Panc1 (cell line): Measurements from ENCODE around the gene CFAP58. TPM values are rescaled to one million over a fixed set of nuclear protein-coding genes. Genes with fewer than 3 reads are reported as not detected.
A peak's percentile ranks its signal among the peaks of the same experiment; 100 is the strongest.

Experiments
- ATAC-seq: fragments of 200-7000 bp; cut with Tn5 transposase; 2 replicates; pipeline ENCODE4 v1.9.1; 2020; ENCODE audit warnings: mild to moderate bottlenecking, moderate library complexity
- BruUV-seq: library from RNA; stranded (reverse); fragments of 400-500 nt; replicated peaks from 2 replicates; lab custom pipeline; 2021; lab: Mats Ljungman, UMichigan
- CTCF ChIA-PET: fragments of 300-600 bp; sonication (Branson Sonifier 250); formaldehyde crosslinking; loops from one replicate; lab custom pipeline; 2022; ENCODE audit warnings: antibody characterized with exemption; lab: Charles Lee
- POLR2A ChIA-PET: fragments of 300-600 bp; sonication (Branson Sonifier 250); formaldehyde crosslinking; loops from one replicate; lab custom pipeline; 2022; ENCODE audit warnings: antibody characterized with exemption; lab: Charles Lee
- DNase-seq: peaks from one replicate; pipeline ENCODE4 v3.0.0-alpha.2; 2010; ENCODE audit warnings: low read depth, low spot score
- H3K27ac ChIP-seq: 2 replicates; pipeline ENCODE4 v1.5.1; 2011; ENCODE audit warnings: mild to moderate bottlenecking, low read length, inconsistent platforms
- H3K27me3 ChIP-seq: fragments of 200-500 bp; sonication (Bioruptor generic); 2 replicates; pipeline ENCODE4 v1.6.0; 2014; ENCODE audit warnings: low read length, inconsistent platforms; ENCODE audit not compliant: control insufficient read depth, insufficient read depth
- H3K36me3 ChIP-seq: fragments of 200-500 bp; sonication (Bioruptor generic); 2 replicates; pipeline ENCODE4 v1.5.1; 2014; ENCODE audit warnings: inconsistent platforms, mild to moderate bottlenecking, low read length, moderate library complexity; ENCODE audit not compliant: control insufficient read depth, insufficient read depth
- H3K4me1 ChIP-seq: 2 replicates; pipeline ENCODE4 v1.5.1; 2011; ENCODE audit warnings: inconsistent platforms, mild to moderate bottlenecking, low read length, moderate library complexity; ENCODE audit not compliant: control insufficient read depth, insufficient read depth
- H3K4me3 ChIP-seq, 2 experiments: 2 replicates each; pipeline ENCODE4 v1.5.1; 2011 to 2012; ENCODE audit warnings: low read depth in 2 of 2, low read length in 2 of 2, mild to moderate bottlenecking in 2 of 2, inconsistent platforms in 1 of 2, moderate library complexity in 1 of 2
- H3K9me3 ChIP-seq: fragments of 200-500 bp; sonication (Bioruptor generic); 2 replicates; pipeline ENCODE4 v1.5.1; 2014; ENCODE audit warnings: low read depth, mild to moderate bottlenecking, inconsistent platforms, low read length, moderate library complexity; ENCODE audit not compliant: control insufficient read depth, insufficient read depth
- POLR2AphosphoS5 ChIP-seq: IDR thresholded peaks from 2 replicates; pipeline ENCODE4 v1.6.1; 2012; ENCODE audit warnings: mild to moderate bottlenecking, low read depth, low read length, moderate library complexity
- REST ChIP-seq, 2 experiments: IDR thresholded peaks; 2 replicates each; pipeline ENCODE4 v1.6.1; 2011 to 2012; ENCODE audit warnings: low read depth in 2 of 2, control low read depth in 1 of 2, low read length in 1 of 2, mild to moderate bottlenecking in 1 of 2, moderate library complexity in 1 of 2; ENCODE audit not compliant: insufficient read depth in 1 of 2
- SIN3A ChIP-seq: IDR thresholded peaks from 2 replicates; pipeline ENCODE4 v1.6.1; 2012; ENCODE audit warnings: low read depth, mild to moderate bottlenecking, low read length, moderate library complexity, borderline replicate concordance; ENCODE audit not compliant: insufficient read depth
- TCF7L2 ChIP-seq: IDR thresholded peaks from 2 replicates; pipeline ENCODE4 v1.6.1; 2011; ENCODE audit warnings: mild to moderate bottlenecking, low read depth, low read length, inconsistent platforms
- in situ Hi-C: cut with HindIII; loops from 2 replicates; pipeline ENCODE4 v1.10.0; 2016; ENCODE audit warnings: low sequenced_read_pairs, low pct_unique_long_range_greater_than_20kb
- intact Hi-C: fragments of 100-400 bp; cut with micrococcal nuclease; formaldehyde crosslinking; loops from one replicate; pipeline ENCODE4 v1.10.0; 2022; ENCODE audit not compliant: unreplicated experiment
- total RNA-seq: library from RNA; stranded (reverse); gene quantifications from one replicate; pipeline ENCODE4 v1.2.1, GENCODE V29; 2021; ENCODE audit not compliant: unreplicated experiment
- TF ChIP-seq, protein P1 (sequence below): fragments of 450-650 bp; IDR thresholded peaks from 2 replicates; pipeline ENCODE4 v1.5.1; 2017; ENCODE audit warnings: mild to moderate bottlenecking

CFAP58 gene
- total RNA-seq, 1 experiment from 2014 or later, result 2.0 TPM

- Histone ChIP-seq H3K4me1 (peaks cover 92% of the 10 kb centered on the region), H3K36me3 (no peaks in the 10 kb centered on the region), H3K27me3 (no peaks in the 10 kb centered on the region), H3K27ac (peak overlapping the region; percentile 60), H3K4me3 (no peak overlapping the region), H3K9me3 (no peaks in the 10 kb centered on the region)
- TF ChIP-seq TCF7L2 (no peak), SIN3A (no peak), REST (IDR thresholded peaks at IDR 0.05; ENCODE audit: insufficient read depth in 1 of 2, low read depth in 2 of 2, low read length in 1 of 2) (no peak), POLR2AphosphoS5 (no peak)
- TF ChIP-seq, protein P1, sequence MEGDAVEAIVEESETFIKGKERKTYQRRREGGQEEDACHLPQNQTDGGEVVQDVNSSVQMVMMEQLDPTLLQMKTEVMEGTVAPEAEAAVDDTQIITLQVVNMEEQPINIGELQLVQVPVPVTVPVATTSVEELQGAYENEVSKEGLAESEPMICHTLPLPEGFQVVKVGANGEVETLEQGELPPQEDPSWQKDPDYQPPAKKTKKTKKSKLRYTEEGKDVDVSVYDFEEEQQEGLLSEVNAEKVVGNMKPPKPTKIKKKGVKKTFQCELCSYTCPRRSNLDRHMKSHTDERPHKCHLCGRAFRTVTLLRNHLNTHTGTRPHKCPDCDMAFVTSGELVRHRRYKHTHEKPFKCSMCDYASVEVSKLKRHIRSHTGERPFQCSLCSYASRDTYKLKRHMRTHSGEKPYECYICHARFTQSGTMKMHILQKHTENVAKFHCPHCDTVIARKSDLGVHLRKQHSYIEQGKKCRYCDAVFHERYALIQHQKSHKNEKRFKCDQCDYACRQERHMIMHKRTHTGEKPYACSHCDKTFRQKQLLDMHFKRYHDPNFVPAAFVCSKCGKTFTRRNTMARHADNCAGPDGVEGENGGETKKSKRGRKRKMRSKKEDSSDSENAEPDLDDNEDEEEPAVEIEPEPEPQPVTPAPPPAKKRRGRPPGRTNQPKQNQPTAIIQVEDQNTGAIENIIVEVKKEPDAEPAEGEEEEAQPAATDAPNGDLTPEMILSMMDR, result no peak
- intact Hi-C loops, result no loop called here
- BruUV-seq, result no TSS peak
- ATAC-seq (no peak), DNase-seq (no peak)
- CTCF ChIA-PET, result no interaction called here
- in situ Hi-C loops, result no loop called here
- POLR2A ChIA-PET, result no interaction called here
These were observed 30.5 kb upstream of the CFAP58 start for GRCh38 chr10:104323085-104323484.

DNA sequence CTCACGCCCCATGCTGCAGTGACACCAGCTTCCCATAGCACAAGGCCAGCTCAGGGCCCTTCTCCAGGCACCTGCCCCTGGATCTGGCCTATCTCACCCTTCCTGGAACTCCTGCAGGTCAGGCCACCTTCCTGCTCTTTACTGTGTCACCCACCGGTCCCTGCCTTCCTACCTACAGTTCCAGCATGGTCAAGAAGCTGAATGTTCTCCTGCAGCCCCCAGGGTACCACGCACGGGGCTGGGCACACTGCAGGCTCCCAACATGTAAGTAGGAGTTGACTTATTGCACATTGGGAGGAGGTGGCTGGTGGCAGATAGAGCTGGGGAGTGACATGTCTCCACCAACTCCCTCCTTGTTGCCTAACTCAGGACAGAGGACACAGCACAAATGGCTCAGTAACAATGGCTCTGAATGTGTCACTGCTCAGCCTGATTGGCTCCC, 29.9 kb upstream of the CFAP58 start:
- Histone ChIP-seq H3K27ac (0 out of 2 replicates have a peak overlapping the region, but pooled peaks have one; percentile 18), H3K36me3 (no peaks in the 10 kb centered on the region), H3K9me3 (no peaks in the 10 kb centered on the region), H3K27me3 (no peaks in the 10 kb centered on the region), H3K4me3 (no peak overlapping the region), H3K4me1 (peaks cover 92% of the 10 kb centered on the region)
- POLR2A ChIA-PET, result no interaction called here
- CTCF ChIA-PET, result no interaction called here
- intact Hi-C loops, result no loop called here
- TF ChIP-seq, protein P1, result no peak
- no peak for TF ChIP-seq REST (IDR thresholded peaks at IDR 0.05; ENCODE audit: insufficient read depth in 1 of 2, low read depth in 2 of 2, low read length in 1 of 2)
- no peak for TF ChIP-seq POLR2AphosphoS5
- no peak for TF ChIP-seq SIN3A
- TF ChIP-seq TCF7L2, result no peak
- in situ Hi-C loops, result no loop called here
- ATAC-seq, result no peak
- BruUV-seq, result no TSS peak
- DNase-seq, result no peak
